Fibroblast of villous mesenchyme (primary cell): Measurements from ENCODE around the gene QPCT. TPM values are rescaled to one million over a fixed set of nuclear protein-coding genes. Genes with fewer than 3 reads are reported as not detected.

Experiments used
- DNase-seq: peaks from one replicate; pipeline ENCODE4 v3.0.0-alpha.2; 2010; ENCODE audit warnings: low read depth
- H3K4me3 ChIP-seq: 2 replicates; pipeline ENCODE4 v1.5.1; 2011; ENCODE audit warnings: low read depth, mild to moderate bottlenecking, low read length
- total RNA-seq: library from RNA; depleted of rRNA; stranded (reverse); fragments of >200 nt; gene quantifications from 2 replicates; pipeline ENCODE4 v1.2.3, GENCODE V29; 2012
- TF ChIP-seq, protein P1 (sequence below): IDR thresholded peaks from 2 replicates; pipeline ENCODE4 v1.5.1; 2012; ENCODE audit warnings: low read depth, mild to moderate bottlenecking, low read length; ENCODE audit not compliant: insufficient read depth

Gene QPCT
- total RNA-seq, 1 donor = 47.5 TPM

DNA sequence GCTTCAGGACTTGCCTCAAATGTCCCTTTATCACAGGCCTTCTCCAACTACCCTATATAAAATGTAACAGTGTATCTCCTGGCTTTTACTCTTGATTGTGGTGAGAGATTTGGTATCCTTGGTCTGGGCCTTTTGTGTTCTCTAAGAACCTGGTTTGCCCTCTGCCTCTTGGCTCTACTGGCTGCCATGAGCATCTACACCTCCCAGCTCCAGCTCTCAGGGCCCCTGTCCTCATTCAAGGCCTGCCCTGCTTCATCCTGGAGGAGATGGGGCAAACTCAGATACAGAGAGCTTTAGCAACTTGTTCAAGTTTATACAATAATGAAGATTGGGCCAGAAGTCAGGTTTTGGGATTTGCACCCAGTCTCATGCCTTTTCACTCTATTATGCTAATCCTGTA lies 45.0 kb downstream of the QPCT start:
- DNase-seq = no peak
- TF ChIP-seq, protein P1, sequence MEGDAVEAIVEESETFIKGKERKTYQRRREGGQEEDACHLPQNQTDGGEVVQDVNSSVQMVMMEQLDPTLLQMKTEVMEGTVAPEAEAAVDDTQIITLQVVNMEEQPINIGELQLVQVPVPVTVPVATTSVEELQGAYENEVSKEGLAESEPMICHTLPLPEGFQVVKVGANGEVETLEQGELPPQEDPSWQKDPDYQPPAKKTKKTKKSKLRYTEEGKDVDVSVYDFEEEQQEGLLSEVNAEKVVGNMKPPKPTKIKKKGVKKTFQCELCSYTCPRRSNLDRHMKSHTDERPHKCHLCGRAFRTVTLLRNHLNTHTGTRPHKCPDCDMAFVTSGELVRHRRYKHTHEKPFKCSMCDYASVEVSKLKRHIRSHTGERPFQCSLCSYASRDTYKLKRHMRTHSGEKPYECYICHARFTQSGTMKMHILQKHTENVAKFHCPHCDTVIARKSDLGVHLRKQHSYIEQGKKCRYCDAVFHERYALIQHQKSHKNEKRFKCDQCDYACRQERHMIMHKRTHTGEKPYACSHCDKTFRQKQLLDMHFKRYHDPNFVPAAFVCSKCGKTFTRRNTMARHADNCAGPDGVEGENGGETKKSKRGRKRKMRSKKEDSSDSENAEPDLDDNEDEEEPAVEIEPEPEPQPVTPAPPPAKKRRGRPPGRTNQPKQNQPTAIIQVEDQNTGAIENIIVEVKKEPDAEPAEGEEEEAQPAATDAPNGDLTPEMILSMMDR = no peak
- no peak overlapping the region for H3K4me3 ChIP-seq

DNA sequence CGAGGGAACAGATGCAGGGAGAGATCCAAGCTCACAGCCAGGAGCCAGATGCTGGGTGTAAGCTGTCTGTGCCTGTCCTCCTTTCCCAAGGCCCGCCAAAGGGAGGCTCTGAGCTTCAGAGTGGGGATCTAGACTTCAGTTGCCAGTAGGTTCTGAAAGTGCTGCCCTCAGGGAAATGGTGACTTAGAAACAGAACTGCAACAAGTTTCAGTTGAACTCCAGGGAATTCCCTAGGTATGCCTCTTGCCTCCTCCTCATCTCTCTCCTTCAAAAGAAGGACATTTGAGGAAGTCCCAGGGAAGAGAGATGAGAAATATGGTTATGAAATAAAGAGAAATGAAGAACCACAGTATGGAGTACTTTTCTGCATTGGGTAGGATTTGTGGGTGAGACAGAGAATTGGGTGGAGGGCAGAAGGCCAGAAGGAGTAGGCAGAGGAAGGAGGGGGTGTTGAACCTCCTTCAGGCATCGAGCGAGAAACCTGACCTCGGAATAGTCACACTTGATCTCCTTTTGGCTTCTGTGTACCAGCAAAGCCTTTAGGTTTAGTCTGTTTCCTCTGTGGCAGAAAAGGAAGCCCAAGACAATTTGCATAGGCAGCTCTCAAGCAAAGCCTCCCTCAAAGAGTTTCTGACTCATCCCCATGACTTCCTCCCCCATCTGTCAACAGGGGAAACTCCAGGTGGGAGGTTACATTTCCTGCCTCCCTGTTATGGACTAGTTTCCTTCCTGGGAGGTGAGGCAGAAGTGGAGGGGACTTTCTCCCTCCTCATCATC lies 45.7 kb downstream of the QPCT start:
- DNase-seq = peak; percentile 70
- TF ChIP-seq, protein P1 = no peak
- no peak overlapping the region for H3K4me3 ChIP-seq

DNA sequence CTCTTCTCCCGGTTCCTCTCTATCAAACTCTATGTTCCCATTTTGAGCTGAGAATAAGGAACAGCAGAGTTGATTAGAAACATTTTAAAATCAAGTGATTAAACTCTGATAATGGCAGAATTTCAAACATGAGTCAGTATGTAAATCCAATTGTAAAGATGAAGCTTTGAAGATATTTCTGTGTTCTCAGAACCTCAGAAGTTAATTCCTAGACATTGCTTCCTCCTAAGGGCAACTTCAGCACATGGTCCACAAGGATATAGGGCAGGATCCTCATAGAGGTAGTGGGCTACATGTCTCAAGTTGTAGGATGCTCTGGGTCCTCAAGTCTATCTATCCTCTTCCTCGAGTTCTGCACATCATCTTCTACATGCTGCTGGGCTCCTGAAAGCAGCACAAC lies 46.3 kb downstream of the QPCT start:
- no peak for DNase-seq
- H3K4me3 ChIP-seq = no peak overlapping the region
- TF ChIP-seq, protein P1 = no peak

DNA sequence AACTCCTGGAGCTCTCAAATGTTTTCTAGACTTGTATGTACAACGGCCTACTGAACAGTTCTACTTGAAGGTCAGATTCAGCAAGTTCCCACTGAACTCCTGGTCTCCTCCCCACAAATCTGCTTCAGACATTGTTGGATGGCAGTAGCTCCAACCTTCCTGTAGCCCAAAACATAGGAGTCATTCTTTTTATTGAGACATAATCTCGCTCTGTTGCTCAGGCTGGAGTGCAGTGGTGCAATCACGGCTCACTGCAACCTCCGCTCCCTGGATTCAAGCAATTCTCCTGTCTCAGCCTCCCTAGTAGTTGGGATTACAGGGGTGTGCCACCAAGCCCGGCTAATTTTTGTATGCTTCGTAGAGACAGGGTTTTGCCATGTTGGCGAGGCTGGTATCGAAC lies 47.3 kb downstream of the QPCT start:
- TF ChIP-seq, protein P1 = no peak
- DNase-seq = no peak
- H3K4me3 ChIP-seq = no peak overlapping the region

DNA sequence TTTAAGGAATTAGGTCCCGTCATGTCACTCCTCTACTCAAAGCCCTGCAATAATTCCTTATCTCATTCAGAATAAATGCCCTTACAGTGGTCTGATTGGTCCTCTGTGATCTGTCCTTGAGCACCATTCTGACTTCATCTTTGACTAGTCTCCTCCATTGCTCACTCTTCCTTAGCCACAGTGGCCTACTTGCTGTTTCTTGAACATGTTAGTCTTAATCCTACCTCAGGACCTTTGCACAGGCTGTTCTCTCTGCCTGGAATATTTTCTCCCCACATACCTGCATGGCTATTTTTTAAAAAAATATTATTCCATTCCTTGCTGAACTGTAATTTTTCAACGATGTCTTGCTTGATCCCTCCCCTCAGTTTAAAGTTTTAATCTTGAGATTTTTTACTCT lies 48.0 kb downstream of the QPCT start:
- no peak for DNase-seq
- TF ChIP-seq, protein P1 = no peak

DNA sequence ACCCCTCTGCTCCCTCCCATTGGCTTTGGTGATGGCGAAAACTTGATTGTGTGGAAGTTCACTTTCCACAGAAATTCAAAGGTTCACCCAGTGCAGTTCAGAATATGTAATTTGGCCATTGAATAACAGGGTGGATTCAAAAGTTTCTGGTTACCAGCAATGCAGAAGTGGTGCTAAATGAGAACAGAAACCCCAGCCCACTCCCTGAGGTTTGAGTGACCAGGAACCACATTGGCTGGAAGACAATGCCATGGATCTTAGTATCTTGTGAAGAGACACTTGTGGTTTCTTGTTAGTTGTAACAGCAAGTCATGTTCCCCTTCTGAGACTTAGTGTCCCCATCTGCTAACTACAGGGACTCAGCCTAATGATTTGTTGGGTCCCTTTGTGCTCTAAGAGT lies 49.8 kb downstream of the QPCT start:
- TF ChIP-seq, protein P1 = no peak
- DNase-seq = no peak

More for the DNA sequence above, 48.0 kb downstream of the QPCT start:
- no peak overlapping the region for H3K4me3 ChIP-seq

DNA sequence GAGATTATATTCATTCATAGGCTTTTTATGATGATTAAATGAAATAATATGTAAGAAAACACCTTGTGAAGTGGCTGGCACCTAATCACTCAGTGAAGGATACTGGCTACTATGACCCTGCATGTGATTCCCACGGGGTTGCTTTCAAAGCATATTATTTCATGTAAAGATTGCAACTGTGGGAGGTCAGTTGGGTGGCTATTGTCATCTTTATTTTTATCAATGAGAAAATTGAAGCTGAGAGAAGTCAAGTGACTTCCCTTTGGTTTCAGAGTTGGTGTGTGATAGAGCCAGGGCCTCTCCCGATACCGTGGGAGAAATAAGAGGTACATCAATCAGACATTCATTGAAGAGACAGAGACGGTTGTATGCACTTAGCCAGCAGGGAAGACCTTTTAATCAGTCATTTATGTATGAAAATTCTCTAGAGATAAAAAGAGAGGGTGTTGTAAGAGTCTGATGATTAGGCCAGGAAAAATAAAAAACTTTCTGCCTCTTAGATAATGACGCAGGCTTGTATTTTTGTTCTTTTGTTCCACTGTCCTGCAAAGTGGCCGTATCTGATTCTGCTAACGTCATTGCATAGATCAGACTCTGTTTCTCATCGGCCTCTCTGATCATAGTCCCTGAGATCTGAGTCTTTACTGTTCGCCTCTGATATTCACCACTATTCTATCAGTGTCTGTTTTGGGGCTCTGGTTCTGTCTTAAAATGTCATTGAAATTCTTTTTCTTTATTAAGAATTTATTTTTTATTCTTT lies 50.5 kb downstream of the QPCT start:
- TF ChIP-seq, protein P1 = no peak
- H3K4me3 ChIP-seq = no peak overlapping the region
- DNase-seq = no peak

More for the DNA sequence above, 49.8 kb downstream of the QPCT start:
- H3K4me3 ChIP-seq = no peak overlapping the region
